Measurements from ENCODE around the gene FOXK2.

DNA sequence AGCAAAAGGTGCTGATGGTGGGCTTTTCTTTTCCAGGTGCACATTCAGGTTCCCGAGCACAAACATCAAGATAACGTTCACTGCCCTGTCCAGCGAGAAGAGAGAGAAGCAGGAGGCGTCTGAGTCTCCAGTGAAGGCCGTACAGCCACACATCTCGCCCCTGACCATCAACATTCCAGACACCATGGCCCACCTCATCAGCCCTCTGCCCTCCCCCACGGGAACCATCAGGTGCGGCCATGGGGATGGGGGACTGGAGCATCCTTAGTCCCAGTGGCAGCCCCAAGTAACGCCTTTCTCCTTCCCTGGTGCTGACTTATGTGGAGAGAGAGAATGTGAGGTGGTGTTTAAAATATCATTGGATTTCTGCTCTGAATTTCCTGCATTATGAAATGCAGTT lies 43.8 kb downstream of the FOXK2 start:
- TF ChIP-seq CTCF (IDR thresholded peaks at IDR 0.05 in 4 of 5, conservative IDR thresholded peaks at IDR 0.05 in 1 of 5) (no peak), POLR2A (IDR thresholded peaks at IDR 0.05) (no peak)

Data from gastrocnemius medialis (tissue), 4 donors.